Endothelial cell of umbilical vein (primary cell): ENCODE results near the gene GPX8. TPM values are rescaled to one million over a fixed set of nuclear protein-coding genes. Genes with fewer than 3 reads are reported as not detected.

Experiments used
- BruUV-seq: library from RNA; stranded (reverse); fragments of 400-500 nt; replicated peaks from 2 replicates; lab custom pipeline; 2021; lab: Mats Ljungman, UMichigan
- CTCF ChIA-PET: fragments of 300-600, 350-600 bp; sonication (Branson Sonifier 250); formaldehyde crosslinking; loops from one replicate; lab custom pipeline; 2021; ENCODE audit warnings: antibody characterized with exemption, inconsistent platforms; lab: Charles Lee
- POLR2A ChIA-PET: fragments of 300-600, 350-600 bp; sonication (Branson Sonifier 250); formaldehyde crosslinking; loops from one replicate; lab custom pipeline; 2021; ENCODE audit warnings: antibody characterized with exemption, inconsistent platforms; lab: Charles Lee
- DNase-seq: peaks from one replicate; pipeline ENCODE4 v3.0.0-alpha.2; 2011; ENCODE audit warnings: low read depth, low spot score
- FAIRE-seq: peaks from 2 replicates; lab custom pipeline; 2011; peaks lifted over from hg19 to GRCh38; lab: Jason Lieb, UNC
- H2AFZ ChIP-seq: 2 replicates; pipeline ENCODE4 v1.6.0; 2012; ENCODE audit warnings: low read depth, low read length, control low read depth, inconsistent platforms
- H3K27ac ChIP-seq: 2 replicates; pipeline ENCODE4 v1.5.1; 2011; ENCODE audit warnings: low read depth, mild to moderate bottlenecking, control low read depth, low read length, moderate library complexity; ENCODE audit not compliant: insufficient read depth
- H3K27me3 ChIP-seq, 2 experiments: 2 replicates each; pipeline versions ENCODE4 v1.6.0 to v1.6.1; 2011; ENCODE audit warnings: low read length in 2 of 2, mixed read lengths in 1 of 2; ENCODE audit not compliant: control insufficient read depth in 2 of 2, insufficient read depth in 2 of 2
- H3K36me3 ChIP-seq, 2 experiments: 2 replicates in 1 of 2; 3 replicates in 1 of 2; pipeline ENCODE4 v1.5.1; 2011; ENCODE audit warnings: low read length in 2 of 2, mild to moderate bottlenecking in 1 of 2, moderate library complexity in 1 of 2; ENCODE audit not compliant: control insufficient read depth in 2 of 2, insufficient read depth in 2 of 2; ENCODE audit errors: extremely low read depth in 1 of 2
- H3K4me1 ChIP-seq: 3 replicates; pipeline ENCODE4 v1.5.1; 2011; ENCODE audit warnings: mild to moderate bottlenecking, low read length; ENCODE audit not compliant: control insufficient read depth, insufficient read depth; ENCODE audit errors: extremely low read depth
- H3K4me2 ChIP-seq: 2 replicates; pipeline ENCODE4 v1.6.1; 2011; ENCODE audit warnings: low read length, control low read depth, mixed read lengths; ENCODE audit not compliant: insufficient read depth
- H3K4me3 ChIP-seq, 3 experiments: fragments of 200-600 bp in 1 of 3; sonication (generic), shearing (Covaris generic) in 1 of 3; replicated peaks in 1 of 3; 2 replicates each; pipeline ENCODE4 v1.5.1; 2011 to 2016; ENCODE audit warnings: control low read depth in 3 of 3, low read length in 3 of 3, mild to moderate bottlenecking in 2 of 3, inconsistent platforms in 1 of 3, low read depth in 1 of 3, moderate library complexity in 1 of 3; ENCODE audit not compliant: insufficient read depth in 1 of 3
- H3K79me2 ChIP-seq: 2 replicates; pipeline ENCODE4 v1.6.0; 2012; ENCODE audit warnings: low read length, inconsistent platforms; ENCODE audit not compliant: control insufficient read depth, insufficient read depth
- H3K9ac ChIP-seq: replicated peaks from 2 replicates; pipeline ENCODE3; 2011; ENCODE audit warnings: low read length, control low read depth; ENCODE audit not compliant: insufficient read depth; ENCODE audit errors: extremely low read depth
- H3K9me1 ChIP-seq: replicated peaks from 3 replicates; pipeline ENCODE4 v1.6.0; 2011; ENCODE audit warnings: mild to moderate bottlenecking, low read length; ENCODE audit not compliant: control insufficient read depth, insufficient read depth; ENCODE audit errors: extremely low read depth
- H3K9me3 ChIP-seq: replicated peaks from 2 replicates; pipeline ENCODE4 v1.5.1; 2012; ENCODE audit warnings: low read length, inconsistent platforms; ENCODE audit not compliant: control insufficient read depth, insufficient read depth
- H4K20me1 ChIP-seq: replicated peaks from 2 replicates; pipeline ENCODE3; 2011; ENCODE audit warnings: mild to moderate bottlenecking, low read length; ENCODE audit not compliant: control insufficient read depth, insufficient read depth; ENCODE audit errors: extremely low read depth
- CTCF ChIP-seq, 2 donors: IDR thresholded peaks; 1 replicate in 1 of 2; 2 replicates in 1 of 2; pipeline ENCODE4 v1.5.1; 2011; ENCODE audit warnings: low read length in 2 of 2, mild to moderate bottlenecking in 2 of 2, moderate library complexity in 2 of 2, control low read depth in 1 of 2, inconsistent platforms in 1 of 2, low read depth in 1 of 2; ENCODE audit not compliant: insufficient read depth in 1 of 2; ENCODE audit errors: extremely low read depth in 1 of 2
- EZH2 ChIP-seq: IDR thresholded peaks from 2 replicates; pipeline ENCODE4 v1.6.1; 2012; ENCODE audit warnings: borderline replicate concordance, low read depth, mild to moderate bottlenecking, moderate library complexity, low read length, inconsistent platforms; ENCODE audit not compliant: severe bottlenecking
- FOS ChIP-seq: IDR thresholded peaks from 2 replicates; pipeline ENCODE4 v1.6.1; 2011; ENCODE audit warnings: mild to moderate bottlenecking, low read length, moderate library complexity, borderline replicate concordance; ENCODE audit not compliant: insufficient read depth
- GATA2 ChIP-seq: IDR thresholded peaks from 2 replicates; pipeline ENCODE4 v1.7.0; 2011; ENCODE audit warnings: low read depth, mild to moderate bottlenecking, moderate library complexity, mixed read lengths, low read length; ENCODE audit not compliant: insufficient read length, insufficient read depth
- JUN ChIP-seq: IDR thresholded peaks from 2 replicates; pipeline ENCODE4 v1.6.1; 2011; ENCODE audit warnings: borderline replicate concordance, low read depth; ENCODE audit not compliant: insufficient read length, insufficient read depth
- MAX ChIP-seq: IDR thresholded peaks from 2 replicates; pipeline ENCODE4 v1.6.1; 2011; ENCODE audit not compliant: insufficient read depth, insufficient read length
- MYC ChIP-seq: IDR thresholded peaks from one replicate; pipeline ENCODE4 v1.6.1; 2011; ENCODE audit warnings: mild to moderate bottlenecking, low read depth, low read length
- POLR2A ChIP-seq: IDR thresholded peaks from 2 replicates; pipeline ENCODE4 v1.6.1; 2012; ENCODE audit warnings: low read depth, mild to moderate bottlenecking, control low read depth, low read length
- POLR2AphosphoS5 ChIP-seq: IDR thresholded peaks from 2 replicates; pipeline ENCODE4 v1.6.1; 2012; ENCODE audit warnings: low read depth, mild to moderate bottlenecking, control low read depth, low read length, moderate library complexity; ENCODE audit not compliant: insufficient read depth
- dilution Hi-C: fragments of 300-500 bp; cut with MboI; formaldehyde crosslinking; loops from one replicate; pipeline ENCODE4 v1.15.0; 2019; ENCODE audit warnings: low sequenced_read_pairs; ENCODE audit not compliant: extremely low pct_ligation_motif_present
- intact Hi-C: fragments of 100-400 bp; cut with micrococcal nuclease; formaldehyde crosslinking; loops from one replicate; pipeline ENCODE4 v1.10.0; 2022
- polyA plus RNA-seq, 4 experiments: library from polyadenylated mRNA; depleted of rRNA in 3 of 4; stranded (reverse) in 3 of 4; unstranded in 1 of 4; fragments of >200 nt; gene quantifications; 2 replicates each; pipeline versions ENCODE4 v1.2.1 to v1.2.3, GENCODE V29; 2011 to 2012; ENCODE audit warnings: missing spikeins in 1 of 4
- total RNA-seq: library from RNA; stranded (reverse); gene quantifications from 2 replicates; pipeline ENCODE4 v1.2.3, GENCODE V29; 2021

Gene GPX8
- total and polyA plus RNA-seq, 2 donors (not counting 3 experiments of a cell fraction or from before 2014, with no cell fraction given), result 60.1 to 147 TPM

GRCh38 chr5:55146080-55146479, 13.9 kb upstream of the GPX8 start:
- H3K4me2 ChIP-seq, result peak overlapping the region; percentile 51
- no peak overlapping the region for H3K4me3 ChIP-seq
- ChIA-PET POLR2A (interaction anchor here (1.0 kb wide), 1 partner anchor 164 kb away, joined by 3 read pairs; no protein-coding TSS in a partner anchor), CTCF (interaction anchor here (0.7 to 5.3 kb wide), 23 partner anchors 13 to 902 kb away, joined by 3 to 111 read pairs (median 4); partner anchors contain the start of genes ESM1, GPX8 and SNX18)
- H3K4me1 ChIP-seq, result peaks cover 5% of the 10 kb centered on the region
- TF ChIP-seq JUN, result no peak
- no peak for TF ChIP-seq CTCF (IDR thresholded peaks at IDR 0.05; ENCODE audit: extremely low read depth in 1 of 2, insufficient read depth in 1 of 2, low read depth in 1 of 2, low read length in 2 of 2)
- TF ChIP-seq POLR2A, result no peak
- no peak for TF ChIP-seq MYC
- no peak for TF ChIP-seq POLR2AphosphoS5
- no peak for TF ChIP-seq GATA2
- no peak for TF ChIP-seq MAX
- no peak for TF ChIP-seq EZH2
- no peak for TF ChIP-seq FOS
- no peaks in the 10 kb centered on the region for H3K36me3 ChIP-seq
- no peak overlapping the region for H3K9ac ChIP-seq
- FAIRE-seq (no peak), DNase-seq (no peak)
- dilution Hi-C loops (loop anchor here (25.0 kb wide), 1 partner anchor 159 kb away; the partner anchor contains the start of gene ESM1), intact Hi-C loops (loop anchor here (1.0 to 2.0 kb wide), 4 partner anchors 161 to 629 kb away; partner anchors contain the start of genes ESM1 and SNX18)
- H3K9me3 ChIP-seq, result no peaks in the 10 kb centered on the region
- no peak overlapping the region for H3K27ac ChIP-seq
- BruUV-seq, result TSS peak; percentile 89
- no peaks in the 10 kb centered on the region for H3K27me3 ChIP-seq
- no peak overlapping the region for H2AFZ ChIP-seq
- H4K20me1 ChIP-seq, result no peaks in the 10 kb centered on the region
- H3K9me1 ChIP-seq, result no peaks in the 10 kb centered on the region
- H3K79me2 ChIP-seq, result no peaks in the 10 kb centered on the region
